UCSD-AML1 (cell line): ENCODE measurements around the gene SND1.
"Not testable (repeated sequence)": the region's sequence is repeated elsewhere in the genome, so short reads cannot be mapped to it uniquely, and the experiment has no call there.

Experiments used
- DNase-seq: peaks from one replicate; lab custom pipeline; 2025; ENCODE audit not compliant: unreplicated experiment; lab: John Stamatoyannopoulos, UW

Gene SND1

GRCh38 chr7:127824682-127825081 lies 172.7 kb downstream of the SND1 start:
- DNase-seq = no peak

DNA sequence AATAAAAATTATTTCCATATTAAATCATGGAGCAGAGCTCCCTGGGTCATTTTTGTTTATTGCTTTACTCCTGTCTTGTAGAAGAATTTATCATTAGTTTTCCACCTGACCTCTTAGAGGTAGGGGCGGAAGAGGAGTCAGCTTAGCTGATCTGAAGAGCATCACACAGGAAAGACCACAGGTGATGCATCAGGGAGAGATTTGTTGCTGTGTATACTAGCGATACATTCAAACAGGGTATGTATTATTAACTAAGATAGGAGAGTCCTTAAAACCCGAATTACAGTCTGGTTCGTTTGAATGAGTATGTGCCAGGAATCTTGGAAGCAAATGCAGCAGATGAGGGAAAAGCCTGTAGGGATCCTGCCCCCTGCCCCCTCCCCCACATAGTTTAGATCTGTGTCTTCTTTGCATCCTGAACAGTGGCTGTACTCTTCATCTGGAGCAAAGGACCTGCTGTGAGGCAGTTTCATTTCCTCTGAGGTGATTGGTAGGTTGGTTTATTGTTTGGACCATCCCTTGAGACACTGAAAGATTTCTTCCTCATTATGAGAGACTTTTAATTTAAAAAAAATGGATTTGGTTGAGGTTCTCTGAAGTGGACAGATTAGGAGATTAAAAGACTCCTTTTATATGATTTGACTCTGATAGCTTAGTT lies 177.0 kb downstream of the SND1 start:
- no peak for DNase-seq

- DNase-seq = no peak
These were observed 179.6 kb downstream of the SND1 start for GRCh38 chr7:127831318-127832219.

DNA sequence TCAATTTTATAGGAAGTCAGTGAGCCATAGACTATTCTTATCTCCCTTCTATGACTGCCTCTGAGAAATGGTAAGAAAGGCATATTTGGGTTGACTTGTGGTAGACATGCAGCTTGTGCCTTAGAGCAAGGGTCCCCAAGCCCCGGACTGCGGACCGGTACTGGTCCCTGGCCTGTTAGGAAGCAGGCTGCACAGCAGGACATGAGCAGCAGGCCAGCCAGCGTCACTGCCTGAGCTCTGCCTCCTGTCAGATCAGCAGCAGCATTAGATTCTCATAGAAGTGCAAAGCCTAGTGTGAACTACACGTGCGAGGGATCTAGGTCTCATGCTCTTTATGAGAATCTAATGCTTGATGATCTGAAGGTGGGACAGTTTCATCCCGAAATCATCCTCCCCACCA lies 180.6 kb downstream of the SND1 start:
- no peak for DNase-seq

DNA sequence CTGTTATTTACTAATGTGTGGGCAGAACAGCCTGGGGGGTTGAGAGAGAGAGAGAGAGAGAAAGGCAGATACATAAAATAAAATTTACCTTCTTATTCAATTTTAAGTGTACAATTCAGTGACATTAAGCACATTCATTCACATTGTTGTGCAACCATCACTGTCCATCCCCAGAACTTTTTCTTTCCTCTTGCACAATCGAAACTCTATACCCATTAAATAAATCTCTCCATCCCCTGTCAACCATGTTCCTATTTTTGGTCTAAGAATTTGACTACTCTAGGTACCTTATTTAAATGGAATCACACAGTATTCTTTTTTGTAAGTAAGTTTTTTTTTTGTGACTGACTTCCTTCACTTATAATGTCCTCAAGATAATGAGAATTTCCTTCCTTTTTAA lies 181.6 kb downstream of the SND1 start:
- DNase-seq = no peak

DNA sequence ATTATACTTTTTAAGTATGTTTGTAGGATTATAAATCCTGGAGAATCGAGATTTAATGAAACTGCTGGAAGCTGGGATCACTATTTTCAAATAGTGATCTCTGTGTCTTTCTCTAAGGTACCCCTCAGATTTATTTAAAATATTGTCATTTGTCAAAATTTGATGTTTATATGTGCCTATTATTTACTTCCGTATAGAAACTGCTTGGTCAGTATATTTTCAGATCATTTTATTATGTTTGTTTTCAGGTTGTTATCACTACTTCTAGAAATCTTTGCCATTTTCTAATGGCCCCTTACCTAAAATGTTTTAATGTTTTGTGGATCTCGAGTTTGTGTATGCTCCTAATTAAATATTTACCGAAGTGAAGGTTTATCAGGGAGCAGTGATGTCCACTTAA lies 183.7 kb downstream of the SND1 start:
- DNase-seq = no peak

DNA sequence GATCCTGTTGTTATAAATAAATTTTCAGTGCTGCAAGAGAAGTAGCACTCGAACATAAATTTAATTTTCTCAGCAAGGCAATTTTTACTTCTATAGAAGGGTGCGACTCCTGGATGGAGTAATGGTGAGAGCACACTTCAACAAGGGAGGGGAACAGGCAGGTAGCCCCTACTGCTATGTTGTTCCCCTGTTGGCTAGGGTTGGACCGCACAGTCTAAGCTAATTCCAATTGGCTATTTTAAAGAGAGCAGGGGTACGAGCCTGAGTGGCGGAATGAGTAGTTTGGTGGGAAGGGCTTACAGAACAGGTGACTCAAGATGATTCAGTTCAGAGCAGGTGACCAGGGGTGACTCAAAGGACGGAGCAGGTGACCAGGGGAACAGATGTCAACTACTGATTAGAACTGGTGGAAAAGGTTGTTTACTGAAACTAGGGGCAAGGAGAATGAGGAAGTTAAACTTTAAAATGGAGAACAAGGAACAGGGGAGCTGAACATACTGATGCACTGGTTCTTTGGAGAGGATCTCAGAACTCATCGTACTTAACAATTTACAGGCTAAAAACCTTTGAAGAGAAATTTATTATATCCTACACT lies 185.9 kb downstream of the SND1 start:
- not testable (repeated sequence) for DNase-seq

GRCh38 chr7:127838816-127839415 lies 186.9 kb downstream of the SND1 start:
- no peak for DNase-seq

- no peak for DNase-seq
These were observed 188.4 kb downstream of the SND1 start for GRCh38 chr7:127840226-127840951.

DNA sequence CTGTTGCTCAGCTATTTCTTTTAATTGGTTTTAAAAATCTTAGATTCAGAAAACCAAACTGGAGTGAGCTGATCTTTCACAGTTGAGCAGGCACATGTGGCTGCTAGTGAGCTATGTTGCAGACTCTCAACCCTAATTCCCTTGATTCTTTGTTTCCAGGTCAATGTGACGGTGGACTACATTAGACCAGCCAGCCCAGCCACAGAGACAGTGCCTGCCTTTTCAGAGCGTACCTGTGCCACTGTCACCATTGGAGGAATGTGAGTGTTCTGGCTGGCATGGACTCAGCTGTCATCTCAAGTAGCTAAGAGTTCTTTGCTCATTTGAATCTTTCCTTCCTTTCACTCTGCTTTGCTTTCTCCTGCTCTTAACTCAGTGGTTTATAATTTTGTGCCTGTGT lies 192.2 kb downstream of the SND1 start:
- no peak for DNase-seq

DNA sequence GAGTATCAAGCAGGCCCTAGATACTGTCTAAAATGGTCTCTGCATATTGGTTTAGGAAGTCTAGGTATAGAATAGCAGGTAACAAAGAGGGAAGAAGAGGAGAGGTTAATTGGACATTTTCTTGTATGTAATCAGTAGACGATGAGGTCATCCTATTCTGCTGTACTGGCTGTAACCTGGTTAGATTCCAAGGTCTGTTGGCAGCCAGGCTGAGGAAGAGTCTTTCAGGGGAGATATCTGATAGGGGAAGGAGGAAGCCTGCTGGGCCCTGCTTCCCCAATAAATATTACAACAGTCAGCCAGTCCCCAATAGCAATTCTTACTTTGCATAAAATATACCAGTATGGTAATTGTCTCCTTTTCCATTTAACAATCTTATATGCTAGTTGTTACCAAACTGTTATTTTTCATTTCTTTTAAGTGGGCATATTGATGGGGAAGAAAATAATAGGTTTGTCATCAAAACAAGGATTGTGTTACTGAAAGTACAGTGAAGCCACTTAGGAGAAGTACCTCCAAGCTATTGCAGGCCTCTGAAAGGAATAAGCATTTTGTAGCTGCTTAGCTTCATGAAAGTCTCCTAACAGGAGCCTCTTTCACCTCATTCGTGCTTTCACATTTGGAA lies 192.8 kb downstream of the SND1 start:
- no peak for DNase-seq

DNA sequence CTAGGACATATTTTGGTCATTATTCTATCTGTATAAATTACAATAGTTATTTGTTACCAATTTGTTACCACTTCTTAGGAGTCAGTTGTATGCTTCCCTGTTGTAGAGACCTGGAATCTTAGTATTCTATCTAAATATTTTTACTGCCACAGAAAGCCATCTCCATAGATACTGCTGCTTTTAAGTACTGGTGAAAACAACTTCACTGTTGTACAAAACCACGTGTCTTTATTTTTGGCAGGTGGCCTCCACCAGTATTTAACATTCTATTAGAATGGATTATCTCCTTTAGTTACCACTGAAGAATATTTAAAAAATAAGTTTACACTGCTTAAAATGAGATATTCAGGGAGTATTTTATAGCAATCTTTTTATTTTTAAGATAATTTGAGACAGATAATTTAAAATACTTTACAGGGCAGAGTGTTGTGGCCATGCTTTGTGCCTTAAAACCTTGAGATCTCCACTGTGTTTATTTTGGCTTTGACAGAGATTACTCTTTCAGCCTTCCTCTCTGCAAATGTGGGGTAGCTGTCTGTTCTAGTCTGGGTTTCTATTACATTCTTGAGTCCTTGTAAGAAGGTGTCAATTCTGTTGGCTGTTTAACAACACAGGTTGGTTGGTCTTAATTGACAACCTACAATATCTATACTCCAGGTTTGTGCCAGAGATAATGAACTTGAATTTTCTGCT lies 193.7 kb downstream of the SND1 start:
- no peak for DNase-seq

GRCh38 chr7:127847641-127848040 lies 195.6 kb downstream of the SND1 start:
- DNase-seq = no peak

GRCh38 chr7:127848241-127848640 lies 196.2 kb downstream of the SND1 start:
- DNase-seq = no peak

DNA sequence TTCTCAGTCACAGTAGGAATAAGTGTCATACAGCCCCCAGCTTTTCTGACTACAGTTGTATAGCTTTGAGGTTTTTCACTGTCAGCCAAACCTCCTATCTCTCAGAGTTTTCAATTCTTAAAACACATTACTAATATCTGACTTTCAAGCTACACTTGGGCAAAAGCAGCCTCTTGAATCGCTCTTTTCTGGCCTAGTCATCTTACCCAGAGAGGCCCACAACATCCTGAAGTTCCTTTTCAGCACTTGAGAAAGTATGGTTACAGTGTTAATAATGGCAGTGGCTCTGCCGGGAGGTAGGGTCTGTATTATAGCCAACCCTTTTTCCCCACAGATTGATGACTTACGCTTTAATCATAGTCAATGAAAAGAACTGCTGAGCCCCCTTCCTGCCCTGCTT lies 198.2 kb downstream of the SND1 start:
- DNase-seq = no peak

DNA sequence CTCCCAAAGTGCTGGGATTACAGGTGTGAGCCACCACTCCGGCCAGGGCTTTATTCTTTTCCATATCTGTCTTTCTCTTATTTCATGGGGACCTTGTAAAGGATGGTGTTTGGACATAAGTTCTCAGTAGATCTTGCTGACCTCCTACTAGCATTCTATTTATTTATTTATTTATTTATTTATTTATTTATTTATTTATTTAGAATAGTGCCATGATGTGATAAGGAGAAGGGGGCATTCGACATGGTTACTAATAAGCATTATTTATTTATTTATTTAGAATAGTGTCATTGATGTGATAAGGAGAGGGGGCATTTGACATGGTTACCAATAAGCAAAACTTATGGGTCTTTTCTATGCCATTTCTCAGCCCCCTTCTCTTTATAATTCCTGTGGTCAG lies 202.4 kb downstream of the SND1 start:
- no peak for DNase-seq

DNA sequence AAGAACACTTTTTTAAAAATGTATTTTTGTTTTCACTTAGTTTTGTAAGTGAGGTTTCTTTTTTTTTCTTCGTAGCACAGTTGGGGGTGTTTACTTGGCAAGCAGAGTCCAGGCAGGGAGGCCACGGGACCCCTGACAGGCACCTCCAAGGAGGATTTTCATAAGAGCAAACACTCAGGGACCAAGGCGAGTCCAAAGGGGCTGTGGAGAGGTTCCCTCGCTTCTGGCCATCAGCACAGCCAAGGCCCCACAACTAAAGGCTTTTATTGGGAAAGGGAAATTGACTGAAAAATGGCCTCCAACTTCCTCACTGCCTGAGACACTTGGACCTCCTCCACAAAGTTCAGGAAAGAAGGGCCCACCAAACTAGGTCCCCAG lies 205.5 kb downstream of the SND1 start:
- DNase-seq = no peak

GRCh38 chr7:127858091-127858914 lies 206.3 kb downstream of the SND1 start:
- no peak for DNase-seq

DNA sequence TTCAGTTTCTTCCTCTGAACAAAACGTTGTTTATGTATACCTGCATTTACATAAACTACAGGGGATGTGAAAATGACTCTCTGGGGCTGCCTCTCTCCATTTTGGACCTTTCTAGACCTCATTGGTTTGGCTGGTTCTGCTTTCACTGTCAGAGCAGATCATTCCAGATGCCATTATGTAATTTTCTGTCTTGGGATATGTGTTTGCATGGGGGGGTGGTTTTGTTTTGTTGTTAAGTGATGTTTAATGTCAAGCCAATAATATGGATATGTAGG lies 206.9 kb downstream of the SND1 start:
- DNase-seq = no peak
